Endodermal cell (in vitro differentiated cells): ENCODE results near the gene CPEB1. TPM values are rescaled to one million over a fixed set of nuclear protein-coding genes. Genes with fewer than 3 reads are reported as not detected.
"Not testable (repeated sequence)": the region's sequence is repeated elsewhere in the genome, so short reads cannot be mapped to it uniquely, and the experiment has no call there.

Source experiments
- DNase-seq: peaks from one replicate; pipeline ENCODE4 v3.0.0-alpha.2; 2017
- H3K27ac ChIP-seq: 2 replicates; pipeline ENCODE4 v1.5.1; 2013; ENCODE audit warnings: mild to moderate bottlenecking, low read depth, low read length, moderate library complexity
- H3K27me3 ChIP-seq: 2 replicates; pipeline ENCODE4 v1.6.1; 2013; ENCODE audit warnings: mild to moderate bottlenecking, low read length, moderate library complexity; ENCODE audit not compliant: insufficient read depth, control insufficient read depth, poor library complexity, severe bottlenecking
- H3K36me3 ChIP-seq: 2 replicates; pipeline ENCODE4 v1.7.0; 2013; ENCODE audit warnings: mild to moderate bottlenecking, low read length, moderate library complexity; ENCODE audit not compliant: control insufficient read depth, insufficient read depth
- H3K4me1 ChIP-seq: one replicate; pipeline ENCODE4 v1.7.0; 2013; ENCODE audit warnings: low read length; ENCODE audit not compliant: control insufficient read depth, insufficient read depth
- H3K4me3 ChIP-seq: 2 replicates; pipeline ENCODE4 v1.5.1; 2013; ENCODE audit warnings: mild to moderate bottlenecking, low read length, moderate library complexity
- H3K9ac ChIP-seq: 2 replicates; pipeline ENCODE4 v1.6.1; 2013; ENCODE audit warnings: mild to moderate bottlenecking, low read length, moderate library complexity; ENCODE audit not compliant: poor library complexity, severe bottlenecking; ENCODE audit errors: extremely low read depth
- H3K9me3 ChIP-seq: 2 replicates; pipeline ENCODE4 v1.6.1; 2013; ENCODE audit warnings: mild to moderate bottlenecking, low read length, moderate library complexity; ENCODE audit not compliant: control insufficient read depth
- H3K27ac Mint-ChIP-seq: 2 replicates; pipeline ENCODE4 v1.8.0; 2020; ENCODE audit warnings: mixed read lengths
- H3K27me3 Mint-ChIP-seq: 2 replicates; pipeline ENCODE4 v1.8.0; 2021; ENCODE audit warnings: mild to moderate bottlenecking, mixed read lengths; ENCODE audit not compliant: insufficient read depth
- H3K36me3 Mint-ChIP-seq: 2 replicates; pipeline ENCODE4 v1.8.0; 2020; ENCODE audit warnings: low read depth, mixed read lengths
- H3K4me1 Mint-ChIP-seq: 2 replicates; pipeline ENCODE4 v1.8.0; 2020; ENCODE audit warnings: mixed read lengths
- H3K4me3 Mint-ChIP-seq: 2 replicates; pipeline ENCODE4 v1.8.0; 2020; ENCODE audit warnings: mild to moderate bottlenecking, moderate library complexity, mixed read lengths
- H3K9me3 Mint-ChIP-seq: 2 replicates; pipeline ENCODE4 v1.8.0; 2020; ENCODE audit warnings: mild to moderate bottlenecking, mixed read lengths
- WGBS, 2 experiments: methylation state at CpG; one replicate each; pipeline versions ENCODE4 v1.1.5 to v1.1.7; 2013; ENCODE audit warnings: missing lambda C conversion rate in 2 of 2, mixed read lengths in 1 of 2; ENCODE audit not compliant: insufficient coverage in 1 of 2, insufficient read length in 1 of 2; 5-methylcytosine and 5-hydroxymethylcytosine counted together
- total RNA-seq, 2 donors: library from RNA; stranded (reverse); fragmentation: NEBNext Ultra II Directional in 1 of 2; extraction: Animal tissue kit (Norgen Biotek cat#: 25700) in 1 of 2; gene quantifications; 2 replicates in 1 of 2; 3 replicates in 1 of 2; pipeline ENCODE4 v1.2.1, GENCODE V29; 2021
- TF ChIP-seq, protein P1 (sequence below): fragments of 200-600 bp; sonication (generic); conservative IDR thresholded peaks from 2 replicates; pipeline ENCODE4 v1.5.0; 2021; ENCODE audit warnings: antibody characterized with exemption, mild to moderate bottlenecking

Gene CPEB1
- total RNA-seq, 2 donors from 2014 or later: 1.0 to 1.4 TPM

DNA sequence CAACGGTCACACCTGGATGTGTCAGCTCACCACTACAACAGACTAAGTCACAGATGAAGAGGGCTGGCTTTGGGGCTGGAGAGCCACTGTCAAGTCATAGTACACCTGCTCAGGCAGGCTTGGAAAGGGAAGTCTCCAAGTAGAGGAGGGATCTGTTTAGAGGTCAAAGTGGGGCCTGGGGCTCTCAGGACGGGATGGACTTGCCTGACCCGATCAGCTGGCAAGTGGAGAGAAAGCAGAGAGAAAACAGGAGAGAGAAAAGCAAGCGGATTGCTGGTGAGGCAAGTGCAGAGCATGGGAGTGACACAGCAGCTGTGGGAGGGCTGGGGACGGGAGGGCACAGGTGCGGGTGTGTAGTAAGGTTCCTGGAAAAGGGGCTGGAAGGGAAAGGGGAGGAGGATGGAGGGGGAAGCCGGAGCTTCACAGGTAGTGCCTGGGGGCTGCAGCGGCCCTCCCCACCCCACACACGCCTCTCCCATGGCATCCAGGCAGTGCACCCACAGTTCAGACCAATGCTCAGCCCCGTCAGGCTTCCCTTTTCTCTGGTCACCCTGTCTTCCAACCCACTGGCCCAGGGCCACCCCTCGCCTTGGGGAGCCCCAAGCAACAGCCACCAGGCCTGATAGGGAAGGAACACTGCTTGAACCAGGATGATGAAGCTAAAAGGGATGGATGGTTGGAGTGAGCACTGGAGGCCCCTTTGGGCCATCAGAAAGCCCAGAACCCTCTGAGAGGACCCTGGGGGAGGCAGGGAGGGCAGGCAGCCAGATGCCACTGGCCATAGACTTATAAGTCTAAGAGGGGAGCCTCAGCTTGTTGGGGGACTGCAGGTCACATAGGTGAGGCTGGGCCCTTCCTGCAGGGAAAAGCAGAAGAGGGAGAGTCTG is 115.4 kb downstream of the CPEB1 start:
- H3K27me3 ChIP-seq: no peaks in the 10 kb centered on the region
- peaks cover 28% of the 10 kb centered on the region for H3K36me3 ChIP-seq
- H3K4me1 ChIP-seq: no peaks in the 10 kb centered on the region
- no peaks in the 10 kb centered on the region for H3K27me3 Mint-ChIP-seq
- H3K4me3 ChIP-seq: no peak overlapping the region
- no peak overlapping the region for H3K9ac ChIP-seq
- H3K36me3 Mint-ChIP-seq: peaks cover 39% of the 10 kb centered on the region
- peaks cover 4% of the 10 kb centered on the region for H3K4me1 Mint-ChIP-seq
- H3K27ac Mint-ChIP-seq: peak overlapping the region; percentile 52
- peaks cover 2% of the 10 kb centered on the region for H3K9me3 Mint-ChIP-seq
- H3K4me3 Mint-ChIP-seq: no peak overlapping the region
- TF ChIP-seq, protein P1, sequence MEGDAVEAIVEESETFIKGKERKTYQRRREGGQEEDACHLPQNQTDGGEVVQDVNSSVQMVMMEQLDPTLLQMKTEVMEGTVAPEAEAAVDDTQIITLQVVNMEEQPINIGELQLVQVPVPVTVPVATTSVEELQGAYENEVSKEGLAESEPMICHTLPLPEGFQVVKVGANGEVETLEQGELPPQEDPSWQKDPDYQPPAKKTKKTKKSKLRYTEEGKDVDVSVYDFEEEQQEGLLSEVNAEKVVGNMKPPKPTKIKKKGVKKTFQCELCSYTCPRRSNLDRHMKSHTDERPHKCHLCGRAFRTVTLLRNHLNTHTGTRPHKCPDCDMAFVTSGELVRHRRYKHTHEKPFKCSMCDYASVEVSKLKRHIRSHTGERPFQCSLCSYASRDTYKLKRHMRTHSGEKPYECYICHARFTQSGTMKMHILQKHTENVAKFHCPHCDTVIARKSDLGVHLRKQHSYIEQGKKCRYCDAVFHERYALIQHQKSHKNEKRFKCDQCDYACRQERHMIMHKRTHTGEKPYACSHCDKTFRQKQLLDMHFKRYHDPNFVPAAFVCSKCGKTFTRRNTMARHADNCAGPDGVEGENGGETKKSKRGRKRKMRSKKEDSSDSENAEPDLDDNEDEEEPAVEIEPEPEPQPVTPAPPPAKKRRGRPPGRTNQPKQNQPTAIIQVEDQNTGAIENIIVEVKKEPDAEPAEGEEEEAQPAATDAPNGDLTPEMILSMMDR: no peak
- no peaks in the 10 kb centered on the region for H3K9me3 ChIP-seq
- peak; percentile 54 for DNase-seq
- no peak overlapping the region for H3K27ac ChIP-seq
- 90% methylated on average over 3 to 11 of the region's 11 CpGs for WGBS, 2 experiments

DNA sequence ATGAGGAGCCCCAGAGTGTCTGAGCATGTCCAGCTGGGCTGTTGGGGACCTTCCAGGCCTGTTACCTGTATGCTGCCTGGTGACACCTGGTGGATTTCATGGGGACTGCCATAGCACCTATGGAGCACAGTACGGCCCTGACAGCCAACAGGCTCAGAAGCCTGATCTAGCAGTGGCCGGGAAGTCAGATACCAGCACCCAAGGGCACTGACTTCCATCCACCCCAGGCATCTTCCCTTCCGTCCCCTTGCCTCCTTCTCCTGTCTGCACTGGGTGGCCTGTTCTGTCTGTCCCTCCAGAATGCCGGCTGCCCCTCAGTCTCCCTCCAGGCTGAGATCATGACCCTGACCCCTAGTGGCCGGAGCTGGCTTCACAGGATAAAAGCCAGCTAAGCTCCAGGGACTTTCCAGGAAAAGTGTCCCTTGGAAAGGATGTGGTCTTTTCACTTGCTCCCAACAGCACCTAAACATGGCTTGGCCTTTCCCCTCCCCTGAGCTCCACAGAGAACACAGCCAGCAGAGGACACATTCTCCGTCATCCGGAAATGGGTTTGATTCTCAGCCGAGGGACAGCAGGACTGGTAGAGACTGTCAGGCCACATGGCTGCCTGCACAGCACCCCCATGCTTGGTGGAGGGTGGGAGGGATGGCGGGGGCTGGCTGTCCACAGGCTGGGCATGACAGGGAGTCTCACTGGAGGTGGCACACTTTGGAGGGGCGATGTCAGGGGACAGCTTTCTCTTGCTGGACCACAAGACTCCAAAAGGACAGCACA is 116.4 kb downstream of the CPEB1 start:
- H3K9me3 ChIP-seq: no peaks in the 10 kb centered on the region
- Mint-ChIP-seq H3K4me1 (peaks cover 4% of the 10 kb centered on the region), H3K36me3 (peaks cover 29% of the 10 kb centered on the region), H3K4me3 (peak overlapping the region; percentile 41), H3K27ac (peak overlapping the region; percentile 16), H3K9me3 (peaks cover 2% of the 10 kb centered on the region), H3K27me3 (no peaks in the 10 kb centered on the region)
- WGBS, 2 experiments: 22 to 23% methylated on average over 4 to 10 of the region's 10 CpGs
- H3K4me1 ChIP-seq: no peaks in the 10 kb centered on the region
- no peak overlapping the region for H3K27ac ChIP-seq
- H3K36me3 ChIP-seq: peaks cover 19% of the 10 kb centered on the region
- H3K27me3 ChIP-seq: no peaks in the 10 kb centered on the region
- H3K4me3 ChIP-seq: no peak overlapping the region
- H3K9ac ChIP-seq: no peak overlapping the region
- TF ChIP-seq, protein P1: peak; percentile 96
- peak; percentile 95 for DNase-seq

DNA sequence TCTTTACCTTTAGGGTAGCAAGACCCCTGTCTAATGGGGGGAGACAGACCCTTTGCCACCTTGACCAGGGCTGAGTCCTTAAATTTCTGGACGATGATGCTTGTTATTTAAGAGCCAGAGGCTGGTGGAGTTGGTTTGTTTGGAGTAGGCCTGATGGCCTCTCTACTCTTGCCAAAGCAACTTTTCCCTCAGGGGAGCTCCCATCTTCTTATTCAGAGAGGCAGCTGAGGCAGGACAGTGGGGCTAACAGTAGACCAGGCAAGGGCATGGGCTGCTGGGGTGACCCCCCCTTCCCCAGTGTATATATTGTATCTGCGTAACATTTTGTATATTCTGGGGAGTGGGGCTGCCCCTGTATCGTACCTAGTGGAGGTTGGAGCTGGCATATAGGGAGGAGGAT is 117.2 kb downstream of the CPEB1 start:
- Histone ChIP-seq H3K36me3 (peaks cover 11% of the 10 kb centered on the region), H3K4me3 (no peak overlapping the region), H3K9ac (no peak overlapping the region), H3K27ac (no peak overlapping the region), H3K9me3 (no peaks in the 10 kb centered on the region), H3K27me3 (no peaks in the 10 kb centered on the region), H3K4me1 (no peaks in the 10 kb centered on the region)
- no peaks in the 10 kb centered on the region for H3K27me3 Mint-ChIP-seq
- no peak for DNase-seq
- H3K27ac Mint-ChIP-seq: no peak overlapping the region
- 95% methylated on average over 3 of the region's 3 CpGs; no CpG with 5 or more reads in 1 of the 2 experiments for WGBS, 2 experiments
- H3K4me1 Mint-ChIP-seq: peaks cover 4% of the 10 kb centered on the region
- TF ChIP-seq, protein P1: no peak
- peaks cover 21% of the 10 kb centered on the region for H3K36me3 Mint-ChIP-seq
- no peak overlapping the region for H3K4me3 Mint-ChIP-seq
- H3K9me3 Mint-ChIP-seq: peaks cover 2% of the 10 kb centered on the region

DNA sequence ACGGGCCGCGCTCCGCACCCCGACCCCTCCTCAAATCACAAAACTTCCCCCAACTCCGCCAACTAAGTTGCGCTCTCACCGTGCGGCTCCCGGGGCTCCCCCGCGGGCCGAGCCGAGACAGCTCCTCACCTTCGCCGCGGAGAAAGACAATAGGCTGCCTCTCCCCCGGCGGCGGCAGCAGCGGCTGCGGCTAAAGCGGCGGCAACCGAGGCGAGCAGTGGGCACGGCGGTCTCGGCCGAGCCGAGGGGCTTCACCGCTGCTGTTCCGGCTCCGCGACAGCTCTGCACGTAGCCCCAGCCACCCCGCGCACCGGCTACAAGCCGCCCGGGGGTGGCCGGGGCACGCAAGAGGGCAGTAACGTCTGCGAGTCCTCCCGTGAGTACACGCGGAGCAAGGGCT is 133.6 kb downstream of the CPEB1 start:
- not testable (repeated sequence) for H3K36me3 ChIP-seq, H3K9me3 Mint-ChIP-seq, H3K4me1 ChIP-seq, H3K36me3 Mint-ChIP-seq, DNase-seq, H3K27ac ChIP-seq, H3K4me1 Mint-ChIP-seq, H3K27me3 Mint-ChIP-seq, H3K4me3 Mint-ChIP-seq, H3K27me3 ChIP-seq, H3K27ac Mint-ChIP-seq, H3K9me3 ChIP-seq, H3K9ac ChIP-seq, H3K4me3 ChIP-seq
- no CpG with 5 or more reads among the region's 48 CpGs for WGBS, 2 experiments

DNA sequence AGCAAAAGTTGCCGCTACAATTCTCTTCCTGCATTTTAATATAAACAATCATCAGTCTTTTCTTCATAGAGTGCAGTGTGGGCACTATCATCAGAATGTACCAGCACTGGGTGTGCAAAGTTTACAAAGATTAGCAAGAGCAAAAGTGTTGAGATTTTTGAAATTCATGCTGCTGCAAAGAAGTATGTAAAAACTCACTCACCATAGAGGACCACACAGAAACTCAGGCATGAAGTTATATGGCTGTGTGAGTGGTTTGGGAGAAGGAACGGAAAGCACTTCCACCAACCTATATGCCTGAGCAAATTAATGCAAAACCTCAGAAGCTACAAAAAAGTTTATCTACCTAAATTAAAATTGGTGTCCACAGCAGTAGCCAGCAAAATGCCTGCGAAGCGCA is 139.5 kb downstream of the CPEB1 start:
- H3K27me3 Mint-ChIP-seq, H3K27me3 ChIP-seq, H3K27ac ChIP-seq, H3K27ac Mint-ChIP-seq, H3K36me3 Mint-ChIP-seq, H3K4me3 Mint-ChIP-seq, DNase-seq, H3K4me3 ChIP-seq, H3K4me1 Mint-ChIP-seq, H3K9me3 Mint-ChIP-seq, H3K36me3 ChIP-seq, H3K9ac ChIP-seq, H3K4me1 ChIP-seq, H3K9me3 ChIP-seq: not testable (repeated sequence)
- WGBS, 2 experiments: no CpG with 5 or more reads among the region's 4 CpGs
